ENCODE data around the gene PSMD14.

Gene PSMD14

GRCh38 chr2:161382747-161383146, 74.5 kb downstream of the PSMD14 start:
- no peak for DNase-seq

GRCh38 chr2:161384864-161385263, 76.6 kb downstream of the PSMD14 start:
- DNase-seq: no peak

- no peak for DNase-seq
These were observed 78.1 kb downstream of the PSMD14 start for GRCh38 chr2:161386228-161386824.

GRCh38 chr2:161388146-161388779, 80.0 kb downstream of the PSMD14 start:
- no peak for DNase-seq

- no peak for DNase-seq
These were observed 83.7 kb downstream of the PSMD14 start for GRCh38 chr2:161391737-161392506.

GRCh38 chr2:161400076-161400475, 91.9 kb downstream of the PSMD14 start:
- no peak for DNase-seq

- DNase-seq: no peak
These were observed 94.1 kb downstream of the PSMD14 start for GRCh38 chr2:161402297-161402696.

- DNase-seq: no peak
These were observed 98.1 kb downstream of the PSMD14 start for GRCh38 chr2:161406316-161406715.

GRCh38 chr2:161407597-161407996, 99.4 kb downstream of the PSMD14 start:
- no peak for DNase-seq

GRCh38 chr2:161409308-161409907, 101.2 kb downstream of the PSMD14 start:
- DNase-seq: no peak

GRCh38 chr2:161412346-161412745, 104.1 kb downstream of the PSMD14 start:
- no peak for DNase-seq

GRCh38 chr2:161414042-161415033, 106.1 kb downstream of the PSMD14 start:
- peak in 5 of 51 donors; percentile 21 to 51 (median 38) for DNase-seq

GRCh38 chr2:161415034-161415986, 107.1 kb downstream of the PSMD14 start:
- DNase-seq: no peak

- no peak for DNase-seq
These were observed 107.9 kb downstream of the PSMD14 start, which contains the start of gene TBR1 for GRCh38 chr2:161415987-161416707. TSS of gene TBR1 (plus strand) at chr2:161416297. CDS start at chr2:161416411, 114 bp downstream.

- DNase-seq: no peak
These were observed 108.6 kb downstream of the PSMD14 start for GRCh38 chr2:161416708-161417437.

GRCh38 chr2:161417438-161418274, 109.4 kb downstream of the PSMD14 start:
- DNase-seq: no peak

GRCh38 chr2:161418275-161418714, 110.1 kb downstream of the PSMD14 start:
- DNase-seq: no peak

Data from hypothalamus (tissue), 51 donors.